Hepatocyte (in vitro differentiated cells): ENCODE results near the gene JCHAIN. TPM values are rescaled to one million over a fixed set of nuclear protein-coding genes. Genes with fewer than 3 reads are reported as not detected.

Experiments used
- DNase-seq: peaks from one replicate; pipeline ENCODE4 v3.0.0-alpha.2; 2016; ENCODE audit warnings: low spot score
- H2AFZ ChIP-seq: fragments of 200-600 bp; sonication (generic); 2 replicates; pipeline ENCODE4 v1.6.0; 2016; ENCODE audit warnings: antibody characterized with exemption, mild to moderate bottlenecking
- H3K27ac ChIP-seq: fragments of 200-600 bp; sonication (generic); 2 replicates; pipeline ENCODE4 v1.5.1; 2016; ENCODE audit warnings: mild to moderate bottlenecking
- H3K27me3 ChIP-seq: fragments of 200-600 bp; sonication (generic); 2 replicates; pipeline ENCODE4 v1.6.1; 2016
- H3K36me3 ChIP-seq: fragments of 200-600 bp; sonication (generic); replicated peaks from 2 replicates; pipeline ENCODE4 v1.5.1; 2016; ENCODE audit warnings: low read depth; ENCODE audit not compliant: insufficient read depth
- H3K4me1 ChIP-seq: fragments of 200-600 bp; sonication (generic); 2 replicates; pipeline ENCODE4 v1.5.1; 2016; ENCODE audit warnings: mild to moderate bottlenecking, moderate library complexity; ENCODE audit not compliant: insufficient read depth
- H3K4me2 ChIP-seq: fragments of 200-600 bp; sonication (generic); 2 replicates; pipeline ENCODE4 v1.6.0; 2016
- H3K4me3 ChIP-seq: fragments of 200-600 bp; sonication (generic); 2 replicates; pipeline ENCODE4 v1.5.1; 2016; ENCODE audit warnings: mild to moderate bottlenecking
- H3K79me2 ChIP-seq: fragments of 200-600 bp; sonication (generic); 2 replicates; pipeline ENCODE4 v1.6.0; 2017; ENCODE audit warnings: mild to moderate bottlenecking
- H3K9me2 ChIP-seq: fragments of 200-600 bp; sonication (generic); replicated peaks from 2 replicates; pipeline ENCODE4 v1.6.0; 2017; ENCODE audit warnings: mild to moderate bottlenecking; ENCODE audit not compliant: insufficient read depth
- H3K9me3 ChIP-seq: fragments of 200-600 bp; sonication (generic); 2 replicates; pipeline ENCODE4 v1.5.1; 2016; ENCODE audit warnings: low read depth, mild to moderate bottlenecking
- H4K20me1 ChIP-seq: fragments of 200-600 bp; sonication (generic); 2 replicates; pipeline ENCODE4 v1.6.0; 2016; ENCODE audit warnings: mild to moderate bottlenecking; ENCODE audit not compliant: insufficient read depth, poor library complexity, severe bottlenecking
- CTCF ChIP-seq: fragments of 200-600 bp; sonication (generic); IDR thresholded peaks from 2 replicates; pipeline ENCODE4 v1.5.1; 2016; ENCODE audit warnings: antibody characterized with exemption, mild to moderate bottlenecking; ENCODE audit not compliant: poor library complexity
- EZH2 ChIP-seq: fragments of 200-600 bp; sonication (generic); IDR thresholded peaks from 2 replicates; pipeline ENCODE4 v1.6.1; 2016; ENCODE audit warnings: antibody characterized with exemption, mild to moderate bottlenecking, borderline replicate concordance
- EZH2phosphoT487 ChIP-seq: fragments of 200-600 bp; sonication (generic); IDR thresholded peaks from one replicate; pipeline ENCODE4 v1.6.1; 2018; ENCODE audit warnings: antibody characterized with exemption, mild to moderate bottlenecking, low read depth, moderate library complexity; ENCODE audit not compliant: unreplicated experiment, severe bottlenecking
- WGBS: methylation state at CpG from one replicate; pipeline ENCODE4 v1.1.6; 2016; ENCODE audit warnings: low lambda C conversion rate; ENCODE audit errors: missing lambda C conversion rate; 5-methylcytosine and 5-hydroxymethylcytosine counted together
- polyA plus RNA-seq: library from polyadenylated mRNA; unstranded; fragments of >200 nt; fragmentation: Nextera tagmentation; extraction: Ambion mirVana; gene quantifications from 2 replicates; pipeline ENCODE4 v1.2.1, GENCODE V29; 2016
- total RNA-seq: library from RNA; depleted of rRNA; stranded (reverse); fragments of >200 nt; gene quantifications from 2 replicates; pipeline ENCODE4 v1.2.3, GENCODE V29; 2014

The JCHAIN gene
- total and polyA plus RNA-seq, 2 experiments from 2014 or later = not detected

GRCh38 chr4:70632028-70632427 lies 34.3 kb downstream of the JCHAIN start:
- H3K9me3 ChIP-seq = no peaks in the 10 kb centered on the region
- H3K4me2 ChIP-seq = no peak overlapping the region
- H3K4me3 ChIP-seq = no peak overlapping the region
- H3K36me3 ChIP-seq = no peaks in the 10 kb centered on the region
- H3K27me3 ChIP-seq = no peaks in the 10 kb centered on the region
- DNase-seq = no peak
- H3K27ac ChIP-seq = no peak overlapping the region
- H3K79me2 ChIP-seq = no peaks in the 10 kb centered on the region
- no peak for TF ChIP-seq EZH2
- TF ChIP-seq CTCF = no peak
- TF ChIP-seq EZH2phosphoT487 = no peak
- no peaks in the 10 kb centered on the region for H3K9me2 ChIP-seq
- H2AFZ ChIP-seq = no peak overlapping the region
- H4K20me1 ChIP-seq = no peaks in the 10 kb centered on the region
- 95% methylated on average over 1 of the region's 1 CpG for whole genome bisulfite sequencing
- H3K4me1 ChIP-seq = no peaks in the 10 kb centered on the region

GRCh38 chr4:70630162-70630561 lies 36.1 kb downstream of the JCHAIN start:
- Histone ChIP-seq H3K4me3 (no peak overlapping the region), H4K20me1 (no peaks in the 10 kb centered on the region), H3K36me3 (no peaks in the 10 kb centered on the region), H3K4me1 (no peaks in the 10 kb centered on the region), H3K9me3 (no peaks in the 10 kb centered on the region), H3K27ac (no peak overlapping the region), H3K79me2 (no peaks in the 10 kb centered on the region), H3K4me2 (no peak overlapping the region), H2AFZ (no peak overlapping the region), H3K9me2 (no peaks in the 10 kb centered on the region), H3K27me3 (no peaks in the 10 kb centered on the region)
- no peak for DNase-seq
- 91% methylated on average over 3 of the region's 3 CpGs for WGBS
- TF ChIP-seq CTCF = no peak
- TF ChIP-seq EZH2 = no peak
- no peak for TF ChIP-seq EZH2phosphoT487

- no peaks in the 10 kb centered on the region for H3K4me1 ChIP-seq
- TF ChIP-seq CTCF (no peak), EZH2 (no peak), EZH2phosphoT487 (no peak)
- no peaks in the 10 kb centered on the region for H3K27me3 ChIP-seq
- no peaks in the 10 kb centered on the region for H3K9me2 ChIP-seq
- WGBS = 97% methylated on average over 1 of the region's 1 CpG
- no peaks in the 10 kb centered on the region for H3K79me2 ChIP-seq
- H3K9me3 ChIP-seq = no peaks in the 10 kb centered on the region
- no peaks in the 10 kb centered on the region for H3K36me3 ChIP-seq
- no peak overlapping the region for H3K4me3 ChIP-seq
- no peak overlapping the region for H3K27ac ChIP-seq
- no peak overlapping the region for H2AFZ ChIP-seq
- no peaks in the 10 kb centered on the region for H4K20me1 ChIP-seq
- DNase-seq = no peak
- no peak overlapping the region for H3K4me2 ChIP-seq
Observed at GRCh38 chr4:70629469-70630090, 36.7 kb downstream of the JCHAIN start.
